ENCODE data around the gene THEMIS. TPM values are rescaled to one million over a fixed set of nuclear protein-coding genes. Genes with fewer than 3 reads are reported as not detected.

Gene THEMIS
- total and polyA plus RNA-seq, 2 of the 4 experiments (the other 2 are of a cell fraction) = not detected

- H2BK120ac ChIP-seq (ENCODE audit: low read depth, low read length) = no peak overlapping the region
- DNase-seq = no peak
- H3K4me2 ChIP-seq (ENCODE audit: low read depth, low read length) = no peak overlapping the region
- H3K79me1 ChIP-seq (ENCODE audit: low read depth in 1 of 2, low read length in 2 of 2) = no peaks in the 10 kb centered on the region
- H2BK5ac ChIP-seq (ENCODE audit: low read depth, low read length, poor library complexity, severe bottlenecking) = no peak overlapping the region
- no peak overlapping the region for H3K23ac ChIP-seq (ENCODE audit: low read depth, low read length)
- H3K36me3 ChIP-seq (ENCODE audit: control insufficient read depth, insufficient read depth, low read length) = no peaks in the 10 kb centered on the region
- H3K14ac ChIP-seq (replicated peaks; ENCODE audit: low read depth, low read length) = no peak overlapping the region
- peaks cover 10% of the 10 kb centered on the region for H3K27me3 ChIP-seq (ENCODE audit: control insufficient read depth, insufficient read depth, low read length)
- intact Hi-C loops (cut with micrococcal nuclease) (no loop called here), in situ Hi-C loops (cut with MboI; ENCODE audit: low sequenced_read_pairs) (no loop called here), dilution Hi-C loops (cut with HindIII; ENCODE audit: low sequenced_read_pairs, unreplicated experiment) (no loop called here)
- POLR2A ChIA-PET (ENCODE audit: unreplicated experiment) = no interaction called here
- H3K9me1 ChIP-seq (ENCODE audit: insufficient read depth, low read length) = no peaks in the 10 kb centered on the region
- no peak overlapping the region for H3K18ac ChIP-seq (ENCODE audit: low read depth, low read length)
- no peak overlapping the region for H3K27ac ChIP-seq (ENCODE audit: insufficient read depth, low read length)
- no peak overlapping the region for H2AK9ac ChIP-seq (replicated peaks; ENCODE audit: low read depth, low read length, poor library complexity)
- no TSS peak for BruUV-seq (replicated peaks)
- no peak overlapping the region for H4K5ac ChIP-seq (ENCODE audit: low read depth, low read length)
- H2AK5ac ChIP-seq (ENCODE audit: low read depth, low read length) = no peak overlapping the region
- no peak overlapping the region for H2BK15ac ChIP-seq (ENCODE audit: low read depth, low read length)
- H3K4me3 ChIP-seq (ENCODE audit: insufficient read depth, low read depth, low read length) = no peak overlapping the region
- 60% methylated on average over 1 of the region's 2 CpGs; no CpG with 5 or more reads in 1 of the 2 experiments for WGBS, 2 experiments (ENCODE audit: extremely low coverage in 2 of 2, insufficient read length in 1 of 2)
- no peak overlapping the region for H4K91ac ChIP-seq (ENCODE audit: insufficient read depth, low read depth, low read length)
- H3K4ac ChIP-seq (ENCODE audit: low read depth, low read length) = no peak overlapping the region
- no peak overlapping the region for H2AFZ ChIP-seq (replicated peaks; ENCODE audit: low read length, poor library complexity)
- H4K8ac ChIP-seq (ENCODE audit: low read depth in 2 of 2, low read length in 2 of 2) = no peak overlapping the region
- no peak for TF ChIP-seq RCOR1 (IDR thresholded peaks at IDR 0.05; ENCODE audit: insufficient replicate concordance, low read length)
- no peak for TF ChIP-seq RAD21 (IDR thresholded peaks at IDR 0.05; ENCODE audit: low read length)
- no peak for TF ChIP-seq CEBPB (IDR thresholded peaks at IDR 0.05; ENCODE audit: low read depth, low read length)
- TF ChIP-seq CHD1 (IDR thresholded peaks at IDR 0.05; ENCODE audit: low read depth, low read length) = no peak
- no peak for TF ChIP-seq NFE2L2 (IDR thresholded peaks at IDR 0.05; ENCODE audit: low read depth, low read length)
- TF ChIP-seq BHLHE40 (IDR thresholded peaks at IDR 0.05; ENCODE audit: low read depth, low read length) = no peak
- TF ChIP-seq POLR2A (IDR thresholded peaks at IDR 0.05; ENCODE audit: low read depth, low read length) = no peak
- TF ChIP-seq MXI1 (IDR thresholded peaks at IDR 0.05; ENCODE audit: borderline replicate concordance, low read depth, low read length) = no peak
- no peak for TF ChIP-seq ELK1 (IDR thresholded peaks at IDR 0.05; ENCODE audit: borderline replicate concordance, low read depth, low read length)
- no peak for TF ChIP-seq SMC3 (IDR thresholded peaks at IDR 0.05; ENCODE audit: low read depth, low read length)
- TF ChIP-seq FOS (IDR thresholded peaks at IDR 0.05; ENCODE audit: low read depth, low read length) = no peak
- no peak for TF ChIP-seq MAFK (IDR thresholded peaks at IDR 0.05; ENCODE audit: low read depth, low read length)
- no peak for TF ChIP-seq MAZ (IDR thresholded peaks at IDR 0.05; ENCODE audit: borderline replicate concordance, low read depth, low read length)
- TF ChIP-seq CTCF (conservative IDR thresholded peaks at IDR 0.05; ENCODE audit: low read depth, low read length) = no peak
- TF ChIP-seq RFX5 (IDR thresholded peaks at IDR 0.05; ENCODE audit: low read depth, low read length) = no peak
- TF ChIP-seq USF2 (IDR thresholded peaks at IDR 0.05; ENCODE audit: low read depth, low read length) = no peak
- H3K4me1 ChIP-seq (ENCODE audit: control insufficient read depth, insufficient read depth, low read length) = no peaks in the 10 kb centered on the region
- H2BK20ac ChIP-seq (ENCODE audit: low read depth, low read length) = no peak overlapping the region
- no peak overlapping the region for H3K9ac ChIP-seq (ENCODE audit: low read depth, low read length)
- CTCF ChIA-PET = no interaction called here
- no peak overlapping the region for H3K56ac ChIP-seq (ENCODE audit: extremely low read depth, insufficient read depth, low read length)
- ATAC-seq (ENCODE audit: low read depth) = no peak
- H4K20me1 ChIP-seq (ENCODE audit: insufficient read depth, low read length) = no peaks in the 10 kb centered on the region
- no peaks in the 10 kb centered on the region for H3K9me3 ChIP-seq (ENCODE audit: control insufficient read depth, insufficient read depth, low read length)
These were observed 82.7 kb downstream of the THEMIS start for GRCh38 chr6:127818149-127818548.

Measured in IMR-90 (cell line).